ENCODE data around the gene C1QTNF5.

The C1QTNF5 gene

GRCh38 chr11:119295178-119295577 lies 45.5 kb downstream of the C1QTNF5 start:
- DNase-seq (ENCODE audit: low spot score): no peak

DNA sequence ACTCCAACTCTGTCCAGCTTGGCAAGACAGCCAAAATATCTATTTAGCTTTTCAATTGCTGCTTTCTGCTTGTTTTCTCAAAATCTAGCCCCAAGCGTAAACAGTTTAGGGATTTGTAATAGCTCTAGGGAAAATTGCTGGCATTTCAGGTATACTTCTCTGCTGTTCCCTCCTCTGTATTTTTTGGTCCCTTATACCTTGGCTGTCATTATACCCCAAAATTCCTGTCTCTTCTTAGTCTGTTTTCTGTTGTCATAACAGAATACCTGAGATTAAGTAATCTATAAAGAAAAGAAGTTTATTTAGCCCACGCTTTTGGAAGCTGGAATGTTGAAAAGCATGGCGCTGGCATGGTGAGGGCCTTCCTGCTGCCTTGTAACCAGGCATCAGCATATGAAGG lies 47.2 kb downstream of the C1QTNF5 start:
- no peak for DNase-seq (ENCODE audit: low spot score)

DNA sequence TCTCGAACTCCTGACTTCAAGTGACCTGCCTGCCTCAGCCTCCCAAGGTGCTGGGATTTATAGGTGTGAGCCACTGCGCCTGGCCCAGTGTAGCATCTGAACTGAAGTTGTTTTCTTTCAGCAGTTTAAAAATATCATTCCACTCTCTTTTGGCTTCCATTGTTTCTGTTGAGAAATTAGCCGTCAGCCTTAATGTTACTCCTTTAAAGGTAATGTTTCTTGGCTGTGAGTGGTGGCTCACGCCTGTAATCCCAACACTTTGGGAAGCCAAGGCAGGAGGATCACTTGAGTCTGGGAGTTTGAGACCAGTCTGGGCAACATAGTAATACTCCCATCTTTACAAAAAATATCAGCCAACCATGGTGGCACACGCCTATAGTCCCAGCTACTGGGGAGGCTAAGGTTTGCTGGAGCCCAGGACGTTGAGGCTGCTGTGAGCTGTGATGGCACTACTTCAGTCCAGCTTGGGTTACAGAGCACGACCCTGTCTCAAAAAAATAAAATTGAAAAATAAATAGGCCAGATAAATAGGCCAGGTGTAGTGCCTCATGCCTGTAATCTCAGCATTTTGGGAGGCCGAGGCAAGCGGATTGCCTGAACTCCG lies 49.7 kb downstream of the C1QTNF5 start:
- no peak for DNase-seq (ENCODE audit: low spot score)

Measured in LoVo (cell line).